HEK293 (cell line): ENCODE results near the gene USP37.

Experiments used
- CTCF ChIA-PET: fragments of 350-600 bp; formaldehyde crosslinking; extraction: SDS; loops from one replicate; lab custom pipeline; 2021; ENCODE audit warnings: antibody characterized with exemption; lab: Yijun Ruan, JAX
- POLR2A ChIA-PET: fragments of 300-600 bp; formaldehyde crosslinking; extraction: SDS; loops from one replicate; lab custom pipeline; 2020; ENCODE audit warnings: antibody characterized with exemption, inconsistent platforms; lab: Yijun Ruan, JAX
- H3K27ac ChIP-seq: fragments of 200-500 bp; sonication (Bioruptor generic); 2 replicates; pipeline ENCODE4 v1.5.1; 2014; ENCODE audit warnings: low read depth, low read length, control low read depth, inconsistent platforms; ENCODE audit errors: extremely low read depth
- H3K36me3 ChIP-seq, 2 experiments: fragments of 200-500 bp in 1 of 2; sonication (Bioruptor generic) in 1 of 2; 1 replicate in 1 of 2; 2 replicates in 1 of 2; pipeline ENCODE4 v1.5.1; 2014 to 2017; ENCODE audit warnings: inconsistent platforms in 2 of 2, low read length in 2 of 2; ENCODE audit not compliant: control insufficient read depth in 2 of 2, insufficient read depth in 1 of 2
- H3K4me1 ChIP-seq: fragments of 200-500 bp; sonication (Bioruptor generic); 2 replicates; pipeline ENCODE4 v1.5.1; 2014; ENCODE audit warnings: mild to moderate bottlenecking, low read length, inconsistent platforms; ENCODE audit not compliant: control insufficient read depth, insufficient read depth
- H3K4me3 ChIP-seq: 2 replicates; pipeline ENCODE4 v1.5.1; 2011; ENCODE audit warnings: low read depth, mild to moderate bottlenecking, control low read depth, low read length, moderate library complexity
- H3K9me3 ChIP-seq: fragments of 200-500 bp; sonication (Bioruptor generic); 2 replicates; pipeline ENCODE4 v1.5.1; 2014; ENCODE audit warnings: low read depth, low read length, inconsistent platforms; ENCODE audit not compliant: control insufficient read depth, insufficient read depth
- GFI1B ChIP-seq: fragments of 450-650 bp; formaldehyde crosslinking; IDR thresholded peaks from 2 replicates; pipeline ENCODE4 v1.5.1; 2016; ENCODE audit warnings: missing biosample characterization, missing genetic modification characterization
- GLI2 ChIP-seq: fragments of 450-650 bp; formaldehyde crosslinking; IDR thresholded peaks from 2 replicates; pipeline ENCODE4; 2017; ENCODE audit warnings: missing biosample characterization, missing genetic modification characterization, low read depth, borderline replicate concordance
- MYNN ChIP-seq: fragments of 450-650 bp; formaldehyde crosslinking; IDR thresholded peaks from 2 replicates; pipeline ENCODE4 v1.5.1; 2016; ENCODE audit warnings: missing biosample characterization, missing genetic modification characterization, borderline replicate concordance
- REPIN1 ChIP-seq: fragments of 450-650 bp; formaldehyde crosslinking; IDR thresholded peaks from 2 replicates; pipeline ENCODE4 v1.5.1; 2017; ENCODE audit warnings: missing biosample characterization, missing genetic modification characterization, low read depth
- SCRT1 ChIP-seq: fragments of 450-650 bp; formaldehyde crosslinking; IDR thresholded peaks from 2 replicates; pipeline ENCODE4 v1.5.1; 2016; ENCODE audit warnings: missing biosample characterization, missing genetic modification characterization, borderline replicate concordance
- ZBTB8A ChIP-seq: fragments of 450-650 bp; formaldehyde crosslinking; IDR thresholded peaks from 2 replicates; pipeline ENCODE4 v1.5.1; 2016; ENCODE audit warnings: missing biosample characterization, missing genetic modification characterization
- ZFP69B ChIP-seq: fragments of 450-650 bp; formaldehyde crosslinking; IDR thresholded peaks from 2 replicates; pipeline ENCODE4 v1.5.1; 2016; ENCODE audit warnings: missing biosample characterization, missing genetic modification characterization
- ZNF121 ChIP-seq: fragments of 450-650 bp; formaldehyde crosslinking; IDR thresholded peaks from 2 replicates; pipeline ENCODE4 v1.5.1; 2016; ENCODE audit warnings: missing biosample characterization, missing genetic modification characterization
- ZNF133 ChIP-seq: fragments of 450-650 bp; formaldehyde crosslinking; IDR thresholded peaks from 2 replicates; pipeline ENCODE4 v1.5.1; 2016; ENCODE audit warnings: missing biosample characterization, missing genetic modification characterization
- ZNF146 ChIP-seq: fragments of 450-650 bp; formaldehyde crosslinking; IDR thresholded peaks from 2 replicates; pipeline ENCODE4 v1.5.1; 2016; ENCODE audit warnings: missing biosample characterization, missing genetic modification characterization
- ZNF174 ChIP-seq: fragments of 450-650 bp; formaldehyde crosslinking; IDR thresholded peaks from 2 replicates; pipeline ENCODE4 v1.5.0; 2017; ENCODE audit warnings: missing biosample characterization, mild to moderate bottlenecking, missing genetic modification characterization
- ZNF223 ChIP-seq: fragments of 450-650 bp; formaldehyde crosslinking; IDR thresholded peaks from 2 replicates; pipeline ENCODE4 v1.5.1; 2016; ENCODE audit warnings: missing biosample characterization, missing genetic modification characterization
- ZNF354C ChIP-seq: fragments of 450-650 bp; formaldehyde crosslinking; IDR thresholded peaks from 2 replicates; pipeline ENCODE4 v1.5.1; 2016; ENCODE audit warnings: missing biosample characterization, missing genetic modification characterization, low read depth, borderline replicate concordance
- ZNF433 ChIP-seq: fragments of 450-650 bp; formaldehyde crosslinking; IDR thresholded peaks from 2 replicates; pipeline ENCODE4 v1.5.1; 2016; ENCODE audit warnings: missing biosample characterization, missing genetic modification characterization, low read depth
- ZNF555 ChIP-seq: fragments of 450-650 bp; formaldehyde crosslinking; conservative IDR thresholded peaks from 2 replicates; pipeline ENCODE4 v1.5.1; 2017; ENCODE audit warnings: missing biosample characterization, mild to moderate bottlenecking, missing genetic modification characterization, inconsistent platforms
- ZNF585B ChIP-seq: fragments of 450-650 bp; formaldehyde crosslinking; IDR thresholded peaks from 2 replicates; pipeline ENCODE4 v1.5.1; 2016; ENCODE audit warnings: missing biosample characterization, missing genetic modification characterization
- ZNF610 ChIP-seq: fragments of 450-650 bp; formaldehyde crosslinking; IDR thresholded peaks from 2 replicates; pipeline ENCODE4 v1.5.1; 2016; ENCODE audit warnings: missing biosample characterization, missing genetic modification characterization, borderline replicate concordance
- ZNF677 ChIP-seq: fragments of 450-650 bp; IDR thresholded peaks from 2 replicates; pipeline ENCODE4 v1.5.0; 2018; ENCODE audit warnings: missing biosample characterization, mild to moderate bottlenecking, missing genetic modification characterization, moderate library complexity
- ZNF768 ChIP-seq: fragments of 450-650 bp; formaldehyde crosslinking; IDR thresholded peaks from 2 replicates; pipeline ENCODE4 v1.5.1; 2018; ENCODE audit warnings: missing biosample characterization, mild to moderate bottlenecking, missing genetic modification characterization
- ZNF837 ChIP-seq: fragments of 450-650 bp; formaldehyde crosslinking; IDR thresholded peaks from 2 replicates; pipeline ENCODE4 v1.5.1; 2016; ENCODE audit warnings: missing biosample characterization, missing genetic modification characterization
- ZXDB ChIP-seq: fragments of 450-650 bp; formaldehyde crosslinking; IDR thresholded peaks from 2 replicates; pipeline ENCODE4 v1.5.1; 2016; ENCODE audit warnings: missing biosample characterization, missing genetic modification characterization
- TF ChIP-seq, protein P1 (sequence below): fragments of 450-650 bp; formaldehyde crosslinking; conservative IDR thresholded peaks from 2 replicates; pipeline ENCODE4 v1.5.1; 2016; ENCODE audit warnings: low read depth, missing biosample characterization, missing genetic modification characterization
- TF ChIP-seq, protein P2 (sequence below): fragments of 450-650 bp; formaldehyde crosslinking; IDR thresholded peaks from 2 replicates; pipeline ENCODE4 v1.5.1; 2016; ENCODE audit warnings: missing biosample characterization, missing genetic modification characterization
- TF ChIP-seq, protein P3 (sequence below): fragments of 450-650 bp; formaldehyde crosslinking; IDR thresholded peaks from 2 replicates; pipeline ENCODE4 v1.5.1; 2017; ENCODE audit warnings: missing biosample characterization, missing genetic modification characterization
- TF ChIP-seq, protein P4 (sequence below): fragments of 450-650 bp; formaldehyde crosslinking; IDR thresholded peaks from 2 replicates; pipeline ENCODE4 v1.5.1; 2017; ENCODE audit warnings: missing biosample characterization, missing genetic modification characterization
- TF ChIP-seq, protein P5 (sequence below): fragments of 450-650 bp; formaldehyde crosslinking; IDR thresholded peaks from 2 replicates; pipeline ENCODE4 v1.5.1; 2016; ENCODE audit warnings: missing biosample characterization, missing genetic modification characterization, borderline replicate concordance

The USP37 gene

DNA sequence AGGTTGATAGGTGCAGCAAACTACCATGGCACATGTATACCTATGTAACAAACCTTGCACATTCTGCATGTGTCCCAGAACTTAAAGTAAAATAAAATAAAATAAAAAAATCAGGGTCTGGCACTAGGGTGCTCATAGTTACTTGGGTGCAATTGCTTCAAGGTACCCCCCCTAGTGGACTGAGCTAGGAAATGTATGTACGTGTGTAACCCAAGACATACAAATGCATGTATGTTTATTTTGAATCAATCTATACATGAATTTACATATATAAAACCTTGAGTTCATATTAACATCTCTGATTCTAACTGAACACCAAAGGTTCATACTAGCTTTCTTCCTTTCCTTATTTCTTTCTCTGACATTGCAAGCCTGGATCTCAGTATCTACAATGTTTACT, 51.5 kb downstream of the USP37 start:
- Histone ChIP-seq H3K36me3 (peaks cover 0 to 56% of the 10 kb centered on the region in 2 experiments; a peak in 2 of 3 replicates), H3K4me3 (no peak overlapping the region), H3K9me3 (no peaks in the 10 kb centered on the region), H3K27ac (no peak overlapping the region), H3K4me1 (no peaks in the 10 kb centered on the region)
- CTCF ChIA-PET, result interaction anchor here (0.6 to 1.6 kb wide), 6 partner anchors 12 to 886 kb away, joined by 3 to 4 read pairs (median 3); no protein-coding TSS in a partner anchor
- TF ChIP-seq ZNF555 (tag by site-specific recombination) (no peak), REPIN1 (tag by site-specific recombination) (no peak), ZBTB8A (tag by site-specific recombination) (no peak), ZNF433 (tag by site-specific recombination) (no peak), MYNN (no peak), GFI1B (tag by site-specific recombination) (no peak), ZNF585B (tag by site-specific recombination) (no peak), ZFP69B (tag by site-specific recombination) (no peak), ZNF174 (tag by site-specific recombination) (no peak), ZNF768 (tag by site-specific recombination) (no peak), ZNF146 (no peak), ZNF677 (tag by site-specific recombination) (no peak), ZNF354C (tag by site-specific recombination) (no peak), ZNF223 (tag by site-specific recombination) (no peak)
- TF ChIP-seq, protein P1, sequence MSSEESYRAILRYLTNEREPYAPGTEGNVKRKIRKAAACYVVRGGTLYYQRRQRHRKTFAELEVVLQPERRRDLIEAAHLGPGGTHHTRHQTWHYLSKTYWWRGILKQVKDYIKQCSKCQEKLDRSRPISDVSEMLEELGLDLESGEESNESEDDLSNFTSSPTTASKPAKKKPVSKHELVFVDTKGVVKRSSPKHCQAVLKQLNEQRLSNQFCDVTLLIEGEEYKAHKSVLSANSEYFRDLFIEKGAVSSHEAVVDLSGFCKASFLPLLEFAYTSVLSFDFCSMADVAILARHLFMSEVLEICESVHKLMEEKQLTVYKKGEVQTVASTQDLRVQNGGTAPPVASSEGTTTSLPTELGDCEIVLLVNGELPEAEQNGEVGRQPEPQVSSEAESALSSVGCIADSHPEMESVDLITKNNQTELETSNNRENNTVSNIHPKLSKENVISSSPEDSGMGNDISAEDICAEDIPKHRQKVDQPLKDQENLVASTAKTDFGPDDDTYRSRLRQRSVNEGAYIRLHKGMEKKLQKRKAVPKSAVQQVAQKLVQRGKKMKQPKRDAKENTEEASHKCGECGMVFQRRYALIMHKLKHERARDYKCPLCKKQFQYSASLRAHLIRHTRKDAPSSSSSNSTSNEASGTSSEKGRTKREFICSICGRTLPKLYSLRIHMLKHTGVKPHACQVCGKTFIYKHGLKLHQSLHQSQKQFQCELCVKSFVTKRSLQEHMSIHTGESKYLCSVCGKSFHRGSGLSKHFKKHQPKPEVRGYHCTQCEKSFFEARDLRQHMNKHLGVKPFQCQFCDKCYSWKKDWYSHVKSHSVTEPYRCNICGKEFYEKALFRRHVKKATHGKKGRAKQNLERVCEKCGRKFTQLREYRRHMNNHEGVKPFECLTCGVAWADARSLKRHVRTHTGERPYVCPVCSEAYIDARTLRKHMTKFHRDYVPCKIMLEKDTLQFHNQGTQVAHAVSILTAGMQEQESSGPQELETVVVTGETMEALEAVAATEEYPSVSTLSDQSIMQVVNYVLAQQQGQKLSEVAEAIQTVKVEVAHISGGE (tag by site-specific recombination), result no peak
- TF ChIP-seq, protein P2, sequence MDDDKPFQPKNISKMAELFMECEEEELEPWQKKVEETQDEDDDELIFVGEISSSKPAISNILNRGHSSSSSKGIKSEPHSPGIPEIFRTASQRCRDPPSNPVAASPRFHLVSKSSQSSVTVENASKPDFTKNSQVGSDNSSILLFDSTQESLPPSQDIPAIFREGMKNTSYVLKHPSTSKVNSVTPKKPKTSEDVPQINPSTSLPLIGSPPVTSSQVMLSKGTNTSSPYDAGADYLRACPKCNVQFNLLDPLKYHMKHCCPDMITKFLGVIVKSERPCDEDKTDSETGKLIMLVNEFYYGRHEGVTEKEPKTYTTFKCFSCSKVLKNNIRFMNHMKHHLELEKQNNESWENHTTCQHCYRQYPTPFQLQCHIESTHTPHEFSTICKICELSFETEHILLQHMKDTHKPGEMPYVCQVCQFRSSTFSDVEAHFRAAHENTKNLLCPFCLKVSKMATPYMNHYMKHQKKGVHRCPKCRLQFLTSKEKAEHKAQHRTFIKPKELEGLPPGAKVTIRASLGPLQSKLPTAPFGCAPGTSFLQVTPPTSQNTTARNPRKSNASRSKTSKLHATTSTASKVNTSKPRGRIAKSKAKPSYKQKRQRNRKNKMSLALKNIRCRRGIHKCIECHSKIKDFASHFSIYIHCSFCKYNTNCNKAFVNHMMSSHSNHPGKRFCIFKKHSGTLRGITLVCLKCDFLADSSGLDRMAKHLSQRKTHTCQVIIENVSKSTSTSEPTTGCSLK (tag by site-specific recombination), result no peak
- POLR2A ChIA-PET, result no interaction called here

DNA sequence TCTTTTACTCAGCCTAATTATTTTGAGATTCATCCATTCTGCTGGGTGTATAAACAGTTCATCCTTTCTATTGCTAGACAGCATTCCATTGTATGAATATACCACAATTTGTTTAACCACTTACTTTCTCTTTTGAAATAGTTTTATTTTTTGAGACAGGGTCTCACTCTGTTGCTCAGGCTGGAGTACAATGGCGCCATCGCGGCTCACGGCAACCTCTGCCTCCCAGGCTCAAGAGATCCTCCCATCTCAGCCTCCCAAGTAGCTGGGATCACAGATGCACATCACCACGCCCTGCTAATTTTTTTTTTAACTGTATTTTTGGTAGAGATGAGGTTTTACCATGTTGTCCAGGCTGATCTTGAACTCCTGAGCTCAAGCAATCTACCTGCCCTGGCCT, 54.5 kb downstream of the USP37 start:
- Histone ChIP-seq H3K36me3 (peaks cover 9 to 45% of the 10 kb centered on the region in 2 experiments), H3K4me1 (no peaks in the 10 kb centered on the region), H3K27ac (no peak overlapping the region), H3K9me3 (no peaks in the 10 kb centered on the region), H3K4me3 (no peak overlapping the region)
- POLR2A ChIA-PET, result no interaction called here
- CTCF ChIA-PET, result interaction anchor here (0.9 to 1.4 kb wide), 2 partner anchors 8 to 18 kb away, joined by 3 to 4 read pairs; no protein-coding TSS in a partner anchor
- no peak for TF ChIP-seq ZNF837
- TF ChIP-seq, protein P3, sequence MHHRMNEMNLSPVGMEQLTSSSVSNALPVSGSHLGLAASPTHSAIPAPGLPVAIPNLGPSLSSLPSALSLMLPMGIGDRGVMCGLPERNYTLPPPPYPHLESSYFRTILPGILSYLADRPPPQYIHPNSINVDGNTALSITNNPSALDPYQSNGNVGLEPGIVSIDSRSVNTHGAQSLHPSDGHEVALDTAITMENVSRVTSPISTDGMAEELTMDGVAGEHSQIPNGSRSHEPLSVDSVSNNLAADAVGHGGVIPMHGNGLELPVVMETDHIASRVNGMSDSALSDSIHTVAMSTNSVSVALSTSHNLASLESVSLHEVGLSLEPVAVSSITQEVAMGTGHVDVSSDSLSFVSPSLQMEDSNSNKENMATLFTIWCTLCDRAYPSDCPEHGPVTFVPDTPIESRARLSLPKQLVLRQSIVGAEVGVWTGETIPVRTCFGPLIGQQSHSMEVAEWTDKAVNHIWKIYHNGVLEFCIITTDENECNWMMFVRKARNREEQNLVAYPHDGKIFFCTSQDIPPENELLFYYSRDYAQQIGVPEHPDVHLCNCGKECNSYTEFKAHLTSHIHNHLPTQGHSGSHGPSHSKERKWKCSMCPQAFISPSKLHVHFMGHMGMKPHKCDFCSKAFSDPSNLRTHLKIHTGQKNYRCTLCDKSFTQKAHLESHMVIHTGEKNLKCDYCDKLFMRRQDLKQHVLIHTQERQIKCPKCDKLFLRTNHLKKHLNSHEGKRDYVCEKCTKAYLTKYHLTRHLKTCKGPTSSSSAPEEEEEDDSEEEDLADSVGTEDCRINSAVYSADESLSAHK (tag by site-specific recombination), result no peak
- TF ChIP-seq, protein P4, sequence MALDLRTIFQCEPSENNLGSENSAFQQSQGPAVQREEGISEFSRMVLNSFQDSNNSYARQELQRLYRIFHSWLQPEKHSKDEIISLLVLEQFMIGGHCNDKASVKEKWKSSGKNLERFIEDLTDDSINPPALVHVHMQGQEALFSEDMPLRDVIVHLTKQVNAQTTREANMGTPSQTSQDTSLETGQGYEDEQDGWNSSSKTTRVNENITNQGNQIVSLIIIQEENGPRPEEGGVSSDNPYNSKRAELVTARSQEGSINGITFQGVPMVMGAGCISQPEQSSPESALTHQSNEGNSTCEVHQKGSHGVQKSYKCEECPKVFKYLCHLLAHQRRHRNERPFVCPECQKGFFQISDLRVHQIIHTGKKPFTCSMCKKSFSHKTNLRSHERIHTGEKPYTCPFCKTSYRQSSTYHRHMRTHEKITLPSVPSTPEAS (tag by site-specific recombination), result no peak
- no peak for TF ChIP-seq ZNF174 (tag by site-specific recombination)
- no peak for TF ChIP-seq ZNF121 (tag by site-specific recombination)
- TF ChIP-seq ZXDB (tag by site-specific recombination), result no peak
- no peak for TF ChIP-seq ZNF133 (tag by site-specific recombination)
- TF ChIP-seq, protein P5, sequence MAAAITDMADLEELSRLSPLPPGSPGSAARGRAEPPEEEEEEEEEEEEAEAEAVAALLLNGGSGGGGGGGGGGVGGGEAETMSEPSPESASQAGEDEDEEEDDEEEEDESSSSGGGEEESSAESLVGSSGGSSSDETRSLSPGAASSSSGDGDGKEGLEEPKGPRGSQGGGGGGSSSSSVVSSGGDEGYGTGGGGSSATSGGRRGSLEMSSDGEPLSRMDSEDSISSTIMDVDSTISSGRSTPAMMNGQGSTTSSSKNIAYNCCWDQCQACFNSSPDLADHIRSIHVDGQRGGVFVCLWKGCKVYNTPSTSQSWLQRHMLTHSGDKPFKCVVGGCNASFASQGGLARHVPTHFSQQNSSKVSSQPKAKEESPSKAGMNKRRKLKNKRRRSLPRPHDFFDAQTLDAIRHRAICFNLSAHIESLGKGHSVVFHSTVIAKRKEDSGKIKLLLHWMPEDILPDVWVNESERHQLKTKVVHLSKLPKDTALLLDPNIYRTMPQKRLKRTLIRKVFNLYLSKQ (tag by site-specific recombination), result no peak
- TF ChIP-seq SCRT1, result no peak
- no peak for TF ChIP-seq ZNF610 (tag by site-specific recombination)
- no peak for TF ChIP-seq GLI2
